Skeletal muscle cell (primary cell): ENCODE measurements around the gene TRDN.

ENCODE experiments used
- DNase-seq: peaks from one replicate; pipeline ENCODE4 v3.0.0-alpha.2; 2010; ENCODE audit warnings: low read depth
- H3K4me3 ChIP-seq: 2 replicates; pipeline ENCODE4 v1.5.1; 2011; ENCODE audit warnings: low read depth, mild to moderate bottlenecking, control low read depth, low read length, moderate library complexity

Gene TRDN, protein sequence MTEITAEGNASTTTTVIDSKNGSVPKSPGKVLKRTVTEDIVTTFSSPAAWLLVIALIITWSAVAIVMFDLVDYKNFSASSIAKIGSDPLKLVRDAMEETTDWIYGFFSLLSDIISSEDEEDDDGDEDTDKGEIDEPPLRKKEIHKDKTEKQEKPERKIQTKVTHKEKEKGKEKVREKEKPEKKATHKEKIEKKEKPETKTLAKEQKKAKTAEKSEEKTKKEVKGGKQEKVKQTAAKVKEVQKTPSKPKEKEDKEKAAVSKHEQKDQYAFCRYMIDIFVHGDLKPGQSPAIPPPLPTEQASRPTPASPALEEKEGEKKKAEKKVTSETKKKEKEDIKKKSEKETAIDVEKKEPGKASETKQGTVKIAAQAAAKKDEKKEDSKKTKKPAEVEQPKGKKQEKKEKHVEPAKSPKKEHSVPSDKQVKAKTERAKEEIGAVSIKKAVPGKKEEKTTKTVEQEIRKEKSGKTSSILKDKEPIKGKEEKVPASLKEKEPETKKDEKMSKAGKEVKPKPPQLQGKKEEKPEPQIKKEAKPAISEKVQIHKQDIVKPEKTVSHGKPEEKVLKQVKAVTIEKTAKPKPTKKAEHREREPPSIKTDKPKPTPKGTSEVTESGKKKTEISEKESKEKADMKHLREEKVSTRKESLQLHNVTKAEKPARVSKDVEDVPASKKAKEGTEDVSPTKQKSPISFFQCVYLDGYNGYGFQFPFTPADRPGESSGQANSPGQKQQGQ

GRCh38 chr6:123636782-123637181, at the start of gene TRDN:
Gene TRDN, minus strand, starts transcription at chr6:123636950. Its CDS starts 175 bp downstream, at chr6:123636775.
- no peak within 1 kb of the TSS for H3K4me3 ChIP-seq
- DNase-seq: no peak

- no peak for DNase-seq
- H3K4me3 ChIP-seq: no peak overlapping the region
Measured at GRCh38 chr6:123681957-123682462, 45.3 kb upstream of the TRDN start.

- no peak overlapping the region for H3K4me3 ChIP-seq
- DNase-seq: no peak
Measured at GRCh38 chr6:123677897-123678296, 41.1 kb upstream of the TRDN start.

DNA sequence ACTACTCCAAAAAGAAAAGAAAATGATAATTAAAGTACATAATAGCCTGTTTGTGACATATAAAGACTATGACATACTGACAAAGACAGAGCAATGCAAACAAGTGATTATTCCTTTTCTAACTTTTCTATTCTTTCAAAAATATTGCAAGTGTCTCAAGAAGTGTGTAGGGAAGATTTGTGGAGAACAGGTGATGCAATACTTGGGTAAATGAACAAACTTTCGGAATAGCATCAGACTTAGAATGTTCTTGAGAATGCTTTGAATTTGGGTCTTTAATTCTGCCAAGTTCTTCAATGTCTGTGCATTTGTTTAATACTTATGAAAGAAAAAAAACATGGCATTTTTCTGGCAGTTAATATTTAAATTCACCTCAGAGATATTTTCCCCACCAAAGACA, 40.0 kb upstream of the TRDN start:
- H3K4me3 ChIP-seq: no peak overlapping the region
- DNase-seq: no peak

- no peak for DNase-seq
- H3K4me3 ChIP-seq: no peak overlapping the region
Measured at GRCh38 chr6:123668965-123669591, 32.3 kb upstream of the TRDN start.

- DNase-seq: no peak
- H3K4me3 ChIP-seq: no peak overlapping the region
Measured at GRCh38 chr6:123668063-123668462, 31.3 kb upstream of the TRDN start.

GRCh38 chr6:123663436-123663835, 26.7 kb upstream of the TRDN start:
- no peak overlapping the region for H3K4me3 ChIP-seq
- no peak for DNase-seq

- DNase-seq: no peak
- no peak overlapping the region for H3K4me3 ChIP-seq
Measured at GRCh38 chr6:123662757-123663156, 26.0 kb upstream of the TRDN start.

- no peak overlapping the region for H3K4me3 ChIP-seq
Measured at GRCh38 chr6:123661105-123661891, 24.5 kb upstream of the TRDN start.

GRCh38 chr6:123659960-123660748, 23.4 kb upstream of the TRDN start:
- no peak overlapping the region for H3K4me3 ChIP-seq
- no peak for DNase-seq

More at GRCh38 chr6:123661105-123661891, 24.5 kb upstream of the TRDN start:
- DNase-seq: no peak

DNA sequence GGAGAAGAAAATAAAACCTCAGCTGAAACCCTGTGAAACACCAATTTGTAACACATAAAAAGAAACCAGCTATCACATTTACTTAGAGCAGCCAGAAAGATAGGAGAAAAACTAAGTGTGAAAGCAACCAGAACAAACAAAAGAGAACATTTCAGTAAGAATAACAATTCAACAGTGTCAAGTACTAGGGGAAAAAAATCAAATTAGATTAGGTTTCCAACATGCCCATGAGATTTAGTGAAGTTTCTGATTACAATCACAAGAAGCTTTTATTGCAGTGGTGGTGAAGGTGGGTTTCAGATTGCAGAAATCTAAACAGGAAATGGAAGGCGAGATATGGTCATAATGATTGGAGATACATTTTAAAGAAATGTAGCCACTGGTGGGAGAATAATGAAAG, 22.1 kb upstream of the TRDN start:
- DNase-seq: no peak
- no peak overlapping the region for H3K4me3 ChIP-seq

- DNase-seq: no peak
- H3K4me3 ChIP-seq: no peak overlapping the region
Measured at GRCh38 chr6:123655521-123656306, 19.0 kb upstream of the TRDN start.

- DNase-seq: no peak
- no peak overlapping the region for H3K4me3 ChIP-seq
Measured at GRCh38 chr6:123648723-123649122, 12.0 kb upstream of the TRDN start.

DNA sequence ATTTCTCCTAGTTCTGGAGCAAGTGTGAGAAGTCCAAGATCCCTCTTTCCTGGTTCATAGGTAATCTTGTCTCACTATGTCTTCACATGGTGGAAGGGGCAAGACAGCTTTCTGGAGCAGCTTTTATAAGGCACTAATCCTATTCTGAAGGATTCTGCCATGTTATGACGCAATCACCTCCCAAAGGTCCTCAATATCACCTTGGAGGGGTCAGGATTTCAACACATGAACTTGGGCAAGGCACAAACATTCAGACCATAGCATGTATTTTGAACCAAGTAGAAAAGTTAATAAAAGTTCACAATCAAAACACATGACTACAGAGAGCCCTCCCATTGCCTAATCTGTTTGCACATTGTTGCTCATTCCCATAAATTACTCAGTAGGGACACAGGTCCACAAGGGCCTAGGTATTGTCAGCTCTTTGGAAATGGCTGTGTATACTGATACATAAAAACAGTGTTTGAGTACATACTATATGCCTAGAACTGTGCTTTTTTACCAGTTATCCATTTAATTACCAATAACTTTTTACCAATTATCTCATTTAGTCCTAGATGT, 11.3 kb upstream of the TRDN start:
- no peak for DNase-seq
- no peak overlapping the region for H3K4me3 ChIP-seq

GRCh38 chr6:123641497-123641896, 4.7 kb upstream of the TRDN start:
- DNase-seq: no peak
- H3K4me3 ChIP-seq: no peak overlapping the region

DNA sequence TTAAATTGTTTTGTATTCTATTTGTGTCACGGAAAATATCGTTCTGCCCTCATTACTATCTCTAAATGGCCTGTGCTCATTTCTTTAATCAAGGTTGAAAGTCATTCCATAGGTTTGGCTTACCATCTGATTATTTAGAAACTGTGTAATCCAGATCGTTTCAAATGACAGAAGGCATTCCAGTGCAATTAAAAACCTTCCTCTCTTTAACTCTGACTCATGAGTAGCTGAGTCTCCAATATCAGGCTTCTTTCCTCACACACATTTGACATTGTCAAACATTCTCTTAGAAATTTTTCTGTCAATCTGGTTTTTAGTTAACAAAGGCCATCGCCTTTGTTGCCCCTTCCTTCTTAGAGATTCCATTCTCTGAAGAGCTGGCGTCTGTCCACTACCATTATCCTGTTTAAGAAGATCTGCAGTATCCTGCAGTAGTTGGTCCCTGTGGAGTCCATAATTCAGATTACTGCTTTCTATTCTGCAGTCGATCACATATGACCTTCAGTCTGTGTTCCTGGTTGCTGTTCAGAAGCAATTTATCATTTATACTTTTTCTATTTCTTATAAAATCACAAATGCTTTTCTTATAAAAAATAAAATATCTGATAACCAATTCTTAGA, 3.9 kb upstream of the TRDN start:
- DNase-seq: no peak
- no peak overlapping the region for H3K4me3 ChIP-seq

DNA sequence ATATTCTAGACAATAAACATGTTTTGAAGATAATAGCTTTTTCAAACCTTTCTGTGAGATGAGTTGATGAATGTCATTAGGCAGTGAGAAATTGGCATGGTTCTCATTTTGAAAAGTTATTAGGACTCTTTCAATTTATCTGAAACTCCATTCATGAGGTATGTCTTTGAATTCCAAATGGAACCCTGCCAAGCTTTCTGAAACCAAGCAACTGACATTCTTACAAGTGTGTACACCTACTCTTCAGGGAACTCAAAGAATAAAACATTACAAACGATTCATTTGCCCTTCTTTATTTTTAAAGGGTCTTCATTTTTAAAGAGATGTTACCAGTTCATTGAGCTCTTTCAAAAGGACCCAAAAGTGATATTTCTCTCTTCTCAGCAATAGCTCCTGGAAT, 2.1 kb upstream of the TRDN start:
- H3K4me3 ChIP-seq: no peak overlapping the region
- DNase-seq: no peak
